Hematopoietic multipotent progenitor cell (in vitro differentiated cells): Measurements from ENCODE around the gene MAP2. TPM values are rescaled to one million over a fixed set of nuclear protein-coding genes. Genes with fewer than 3 reads are reported as not detected.
A peak's percentile ranks its signal among the peaks of the same experiment; 100 is the strongest.
"Not testable (repeated sequence)": the region's sequence is repeated elsewhere in the genome, so short reads cannot be mapped to it uniquely, and the experiment has no call there.

Experiments used
- DNase-seq, 3 donors: peaks; one replicate each; pipeline ENCODE4 v3.0.0-alpha.2; 2011 to 2015; ENCODE audit warnings: low read depth in 2 of 3, low spot score in 2 of 3
- total RNA-seq: library from RNA; depleted of rRNA; stranded (reverse); fragments of >200 nt; gene quantifications from one replicate; pipeline ENCODE4 v1.2.3, GENCODE V29; 2012

The MAP2 gene
- total RNA-seq, 1 donor, result under 0.01 TPM

GRCh38 chr2:209472112-209472832 lies 48.4 kb downstream of the MAP2 start:
- DNase-seq, result peak in 2 of 3 donors; percentile 29 to 68

DNA sequence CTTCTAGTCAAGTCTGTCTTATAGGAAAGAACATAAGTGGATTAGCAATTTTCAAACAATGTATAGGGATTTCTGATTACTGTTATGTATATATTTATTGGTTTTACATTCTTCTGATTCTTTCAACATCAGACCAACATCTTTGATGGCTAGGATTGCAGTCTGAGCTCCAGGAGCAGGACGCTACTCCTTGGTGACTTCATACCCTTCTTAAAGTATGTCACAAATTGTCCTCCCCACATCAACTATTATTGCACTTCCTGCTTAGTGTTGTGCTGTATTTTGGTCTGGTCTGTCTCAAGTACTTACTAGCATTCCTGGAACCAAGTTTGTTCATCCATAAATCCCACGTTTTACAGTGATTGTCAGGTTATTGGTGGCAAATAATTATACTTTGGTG lies 49.0 kb downstream of the MAP2 start:
- DNase-seq, result no peak

DNA sequence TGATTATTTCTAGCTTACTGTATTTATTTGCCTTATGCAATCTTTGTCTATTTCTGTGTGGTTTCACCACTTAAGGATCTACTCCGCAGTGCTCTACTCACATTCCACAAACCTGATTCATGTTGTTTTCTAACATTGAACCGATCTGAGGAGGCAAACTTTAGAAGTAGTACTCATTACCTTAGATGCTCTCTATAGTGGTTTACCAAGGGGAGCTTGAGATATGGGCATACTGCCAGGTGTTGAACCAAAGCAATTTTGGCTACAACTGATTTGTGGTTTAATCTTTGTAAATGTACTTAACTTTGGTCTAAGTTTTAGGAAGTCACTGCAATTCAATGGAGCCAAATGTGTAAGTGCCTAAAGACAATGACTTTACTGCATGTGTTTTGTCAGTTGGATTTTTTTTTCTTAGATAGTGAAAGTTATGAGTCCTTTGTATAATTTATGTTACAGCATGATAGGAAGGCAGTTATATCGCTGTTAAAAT lies 50.1 kb downstream of the MAP2 start:
- peak in 1 of 3 donors; percentile 66 for DNase-seq

DNA sequence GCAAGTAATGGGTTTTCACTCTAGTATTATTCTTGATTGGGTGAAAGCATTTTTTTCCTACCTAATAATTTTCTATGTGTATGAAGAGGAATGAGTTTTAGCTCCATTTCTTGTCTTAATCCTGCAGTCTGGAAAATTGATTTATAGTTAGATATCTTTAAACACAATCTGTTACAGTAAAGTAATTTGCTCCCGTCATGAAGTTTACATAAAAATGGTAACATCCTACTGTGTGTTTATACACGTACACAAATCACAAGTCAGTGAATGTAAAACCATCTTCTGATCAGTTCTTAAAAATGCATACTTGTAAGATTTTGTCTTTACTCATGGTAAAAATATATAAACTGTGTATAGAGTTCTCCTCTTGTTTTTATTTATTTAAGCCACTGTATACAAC lies 51.1 kb downstream of the MAP2 start:
- DNase-seq, result no peak

DNA sequence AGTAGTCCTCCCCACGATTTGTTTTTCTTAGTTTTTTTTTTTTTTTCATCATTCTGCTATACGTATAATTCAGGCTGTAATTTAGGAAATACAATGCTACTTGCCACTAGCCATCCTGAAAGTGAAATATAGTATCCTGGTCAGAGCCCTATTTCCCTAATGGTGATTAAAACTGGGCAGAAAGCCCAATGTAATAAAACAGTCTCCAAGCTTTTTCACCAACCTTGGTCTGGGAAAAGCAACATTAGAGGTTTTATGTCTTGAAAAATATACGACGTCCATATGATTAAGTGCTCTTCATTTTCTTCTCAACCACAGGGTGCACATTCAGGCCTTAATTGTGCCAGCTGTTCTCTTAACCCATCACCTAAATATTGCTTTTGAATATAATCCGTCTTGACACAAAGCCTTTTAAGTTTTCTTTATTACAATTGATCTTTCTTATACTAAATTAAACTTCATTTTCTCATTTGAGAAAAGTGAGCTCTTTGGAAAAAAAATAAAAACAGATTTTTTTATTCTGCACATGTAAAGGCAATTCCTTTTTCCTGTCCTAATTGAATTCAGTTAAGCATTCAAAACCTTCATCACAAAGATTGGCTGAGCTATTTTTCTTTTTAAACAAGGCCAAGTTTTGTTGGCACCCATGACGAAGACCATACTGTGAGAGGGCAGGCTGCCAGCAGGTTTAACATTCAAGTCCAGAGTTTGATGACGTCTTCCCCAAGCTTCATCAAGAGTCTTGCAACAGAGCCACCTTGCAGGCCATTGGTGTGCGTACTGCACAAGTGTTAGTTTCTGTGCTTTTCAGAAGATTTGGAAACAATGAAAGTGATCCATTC lies 52.7 kb downstream of the MAP2 start:
- DNase-seq, result no peak

DNA sequence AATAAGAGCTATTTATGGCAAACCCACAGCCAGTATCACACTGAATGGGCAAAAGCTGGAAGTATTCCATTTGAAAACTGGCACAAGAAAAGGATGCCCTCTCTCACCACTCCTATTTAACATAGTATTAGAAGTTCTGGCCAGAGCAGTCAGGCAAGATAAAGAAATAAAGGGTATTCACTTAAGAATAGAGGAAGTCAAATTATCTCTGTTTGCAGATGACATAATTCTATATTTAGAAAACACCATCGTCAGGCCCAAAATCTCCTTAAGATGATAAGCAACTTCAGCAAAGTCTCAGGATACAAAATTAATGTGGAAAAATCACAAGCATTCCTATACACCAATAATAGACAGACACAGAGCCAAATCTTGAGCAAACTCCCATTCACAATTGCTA lies 68.4 kb downstream of the MAP2 start:
- DNase-seq, result not testable (repeated sequence)

DNA sequence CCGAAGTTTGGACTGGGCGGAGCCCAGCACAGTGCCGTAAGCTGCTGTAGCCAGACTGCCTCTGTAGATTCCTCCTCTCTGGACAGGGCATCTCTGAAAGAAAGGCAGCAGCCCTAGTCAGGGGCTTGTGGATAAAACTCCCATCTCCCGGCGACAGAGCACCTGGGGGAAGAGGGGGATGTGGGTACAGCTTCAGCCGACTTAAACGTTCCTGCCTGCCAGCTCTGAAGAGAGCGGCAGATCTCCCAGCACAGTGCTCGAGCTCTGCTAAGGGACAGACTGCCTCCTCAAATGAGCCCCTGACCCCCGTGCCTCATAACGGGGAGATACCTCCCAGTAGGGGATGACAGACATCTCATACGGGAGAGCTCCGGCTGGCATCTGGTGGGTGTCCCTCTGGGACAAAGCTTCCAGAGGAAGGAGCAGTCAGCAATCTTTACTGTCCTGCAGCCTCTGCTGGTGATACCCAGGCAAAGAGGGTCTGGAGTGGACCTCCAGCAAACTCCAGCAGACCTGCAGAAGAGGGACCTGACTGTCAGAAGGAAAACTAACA lies 71.3 kb downstream of the MAP2 start:
- DNase-seq, result not testable (repeated sequence)

DNA sequence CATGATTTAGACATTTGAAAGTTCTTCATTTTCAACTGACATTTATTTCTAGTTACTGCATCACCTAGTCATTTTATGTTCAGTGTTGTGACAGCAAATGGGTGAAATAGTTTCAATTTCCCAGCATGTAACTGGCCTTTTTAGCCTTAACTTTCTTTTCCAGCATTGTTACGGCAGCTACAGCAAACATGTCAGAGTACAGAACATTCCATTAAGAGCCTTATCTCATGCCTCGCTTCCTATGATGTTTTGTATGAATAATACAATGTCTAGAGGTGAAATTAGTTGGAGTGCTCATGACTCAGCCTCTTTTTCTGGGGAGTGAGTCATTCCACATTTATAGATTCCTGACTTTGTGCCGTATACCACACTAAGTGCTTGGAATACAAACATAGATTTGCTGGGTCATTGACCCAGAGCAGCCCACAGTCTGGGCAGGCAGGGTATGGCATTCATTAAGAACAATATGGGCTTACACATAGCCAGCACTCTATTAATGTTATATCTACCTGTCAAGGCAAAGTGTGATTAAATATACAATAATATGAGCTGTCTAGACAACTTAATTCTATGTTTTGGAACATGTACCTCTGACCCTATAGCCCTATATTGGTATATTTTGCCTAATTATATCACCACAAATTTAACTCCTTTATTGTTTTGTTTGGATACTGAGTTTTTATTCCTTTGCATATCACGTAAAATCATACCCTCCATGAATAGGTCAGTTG lies 72.2 kb downstream of the MAP2 start:
- DNase-seq, result no peak

DNA sequence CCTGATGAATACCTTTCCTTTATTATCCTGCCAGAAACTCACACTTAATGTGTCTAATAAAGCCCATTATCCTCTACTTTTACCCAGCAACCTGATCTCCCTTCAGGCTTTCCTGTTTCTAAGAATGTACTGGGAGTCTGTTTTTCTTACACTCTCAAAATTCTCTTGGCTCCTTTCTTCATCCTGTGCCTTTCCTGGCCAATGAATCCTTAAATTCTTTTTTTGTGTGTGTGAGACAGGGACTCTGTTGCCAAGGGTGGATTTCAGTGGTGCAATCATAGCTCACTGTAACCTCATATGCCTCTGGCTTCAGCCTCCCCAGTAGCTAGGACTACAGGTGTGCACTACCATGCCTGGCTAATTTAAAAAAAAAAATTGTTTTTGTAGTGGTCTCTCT lies 72.7 kb downstream of the MAP2 start:
- no peak for DNase-seq

DNA sequence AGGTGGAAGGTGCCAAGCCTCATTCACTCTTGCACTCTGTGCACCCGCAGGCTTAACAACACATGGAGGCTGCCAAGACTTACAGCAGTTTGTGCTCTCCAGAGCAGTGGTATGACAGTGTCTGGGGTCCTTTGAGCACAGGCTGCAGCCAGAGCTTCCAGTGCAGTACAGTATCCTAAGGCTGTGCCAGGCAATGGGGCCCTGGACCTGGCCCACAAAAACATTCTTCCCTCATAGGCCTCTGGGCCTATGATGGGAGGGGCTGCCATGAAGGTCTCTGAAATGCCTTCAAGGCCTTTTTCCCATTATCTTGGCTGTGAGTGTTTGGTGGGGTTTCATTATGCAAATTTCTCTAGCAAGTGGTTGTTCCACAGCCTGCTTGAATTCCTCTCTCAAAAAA lies 74.8 kb downstream of the MAP2 start:
- no peak for DNase-seq

- no peak for DNase-seq
These were observed 75.2 kb downstream of the MAP2 start for GRCh38 chr2:209499069-209499468.

DNA sequence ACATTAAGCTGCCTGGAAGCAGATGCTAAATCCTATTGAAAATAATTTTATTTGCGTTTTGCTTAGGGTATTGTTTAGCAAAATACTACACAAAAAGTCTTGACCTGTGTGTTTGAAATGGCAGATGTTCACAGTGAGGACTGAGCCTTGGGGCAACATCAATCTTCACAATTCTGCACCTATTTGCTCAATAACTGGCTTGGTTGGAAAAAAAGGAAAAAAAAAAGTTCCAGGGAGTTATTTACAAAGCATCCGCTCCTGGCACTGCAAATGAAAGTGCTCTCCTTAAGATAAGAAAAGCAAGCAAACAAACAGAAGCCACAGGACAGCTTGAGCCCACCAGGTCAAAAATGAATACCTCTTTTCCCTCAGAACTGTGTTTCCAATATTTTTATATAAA lies 77.7 kb downstream of the MAP2 start:
- DNase-seq, result no peak

GRCh38 chr2:209505410-209505809 lies 81.6 kb downstream of the MAP2 start:
- DNase-seq, result no peak

- no peak for DNase-seq
These were observed 84.4 kb downstream of the MAP2 start for GRCh38 chr2:209508255-209508654.

DNA sequence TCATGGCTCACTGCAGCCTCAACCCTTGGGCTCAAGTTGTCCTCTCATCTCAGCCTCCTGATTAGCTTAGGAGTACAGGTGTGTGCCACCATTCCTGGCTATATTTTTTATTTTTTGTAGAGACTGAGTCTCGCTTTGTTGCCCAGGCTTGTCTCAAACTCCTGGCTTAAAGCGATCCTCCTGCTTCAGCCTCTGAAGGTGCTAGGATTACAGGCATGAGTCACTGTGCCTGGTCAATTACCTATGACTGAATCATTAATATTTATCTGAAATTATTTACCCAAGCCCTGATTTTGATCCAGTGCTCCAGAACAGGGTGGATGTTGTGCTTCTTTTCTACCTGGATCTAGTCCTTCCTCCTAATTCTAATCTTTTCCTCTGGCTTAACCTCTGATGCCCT lies 87.8 kb downstream of the MAP2 start:
- no peak for DNase-seq

DNA sequence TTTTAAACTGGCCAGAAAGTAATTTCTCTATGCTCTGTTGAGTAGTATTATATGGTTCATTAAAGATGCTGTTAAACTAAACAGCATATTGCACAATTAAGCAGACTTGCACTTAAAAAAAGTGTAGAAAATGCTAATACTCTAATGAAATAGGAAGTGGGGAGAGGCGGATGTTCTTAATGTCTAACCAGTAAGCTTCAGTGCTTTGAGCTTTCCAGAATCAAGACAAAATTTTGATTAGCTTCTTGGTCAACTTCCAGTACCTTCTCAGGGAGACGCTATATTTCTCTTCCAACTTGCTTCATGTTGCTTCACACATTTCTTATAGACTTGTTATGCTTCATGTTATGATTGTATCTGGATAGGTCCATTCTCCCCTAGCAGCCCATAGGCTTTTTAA lies 89.1 kb downstream of the MAP2 start:
- no peak for DNase-seq

DNA sequence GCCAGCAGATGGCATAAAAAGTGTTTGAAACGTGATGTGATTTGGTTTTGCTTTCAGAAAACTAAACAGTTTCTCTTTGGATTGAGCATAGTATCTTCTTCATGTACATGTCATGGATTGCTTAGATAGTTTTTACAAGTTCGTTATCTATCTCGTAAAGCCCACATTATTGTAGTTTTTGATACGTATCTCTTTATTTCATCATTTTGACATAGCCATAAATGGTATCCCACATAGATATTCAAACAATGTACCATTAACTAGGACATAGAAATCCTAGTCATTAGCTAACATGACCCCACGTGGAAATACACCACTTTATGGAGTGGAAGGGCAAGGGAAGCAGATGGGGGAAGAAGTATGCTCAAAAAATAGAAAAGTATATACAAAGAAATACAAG lies 93.6 kb downstream of the MAP2 start:
- peak in 1 of 3 donors; percentile 21 for DNase-seq

DNA sequence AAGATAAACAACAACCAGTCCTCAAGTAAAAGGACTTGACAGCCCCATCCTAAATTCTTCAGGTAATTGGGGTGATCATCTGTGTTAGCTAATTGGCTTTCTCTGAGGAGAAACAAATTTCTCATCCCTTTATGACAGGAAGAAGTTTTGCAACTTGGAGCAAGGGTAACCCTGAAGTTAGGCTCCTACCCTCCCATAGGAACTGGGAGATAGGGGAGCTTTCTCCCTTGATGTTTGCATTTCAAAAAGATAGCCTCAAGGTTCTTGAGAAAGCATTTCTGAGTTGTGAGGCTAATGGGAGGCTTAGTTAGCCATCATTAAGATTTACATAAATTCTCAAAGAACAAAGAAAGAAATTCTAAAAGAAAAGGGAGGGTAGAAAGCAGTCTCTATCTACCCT lies 95.4 kb downstream of the MAP2 start:
- no peak for DNase-seq

DNA sequence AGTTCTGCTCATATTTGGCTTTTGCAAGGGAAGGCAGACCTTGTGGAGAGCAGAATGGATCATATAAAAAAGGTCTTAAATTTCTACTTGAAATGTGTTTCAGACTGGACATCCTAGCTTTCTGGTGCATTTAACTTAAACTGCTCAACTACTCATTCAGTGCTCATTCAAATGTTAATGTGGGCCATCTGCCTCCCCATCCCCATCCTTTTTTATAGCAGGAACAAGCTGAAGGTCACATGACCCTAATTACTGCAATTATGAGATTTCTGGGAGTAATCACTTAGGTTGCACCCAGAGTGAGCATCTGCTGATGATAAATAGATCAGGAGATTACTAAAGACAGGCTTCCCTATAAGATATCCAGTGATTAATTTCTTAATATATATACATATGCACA lies 96.1 kb downstream of the MAP2 start:
- no peak for DNase-seq

- DNase-seq, result no peak
These were observed 99.3 kb downstream of the MAP2 start for GRCh38 chr2:209523041-209523740.
